Lung (tissue), 12 donors: ENCODE measurements around the gene LMO1. TPM values are rescaled to one million over a fixed set of nuclear protein-coding genes. Genes with fewer than 3 reads are reported as not detected.

Experiments
- ATAC-seq: fragments of 200-7000 bp; cut with Tn5 transposase; one replicate; pipeline ENCODE4 v1.9.1; 2020; ENCODE audit warnings: moderate number of reproducible peaks; ENCODE audit not compliant: insufficient read depth, low FRiP score
- DNase-seq, 3 donors: peaks; one replicate each; pipeline ENCODE4 v3.0.0-alpha.2; 2013 to 2017
- H3K27ac ChIP-seq, 2 donors: one replicate each; pipeline ENCODE4 v1.5.1; 2013; ENCODE audit warnings: mild to moderate bottlenecking in 2 of 2, moderate library complexity in 2 of 2, control low read depth in 1 of 2, inconsistent platforms in 1 of 2, low read depth in 1 of 2, low read length in 1 of 2
- H3K27me3 ChIP-seq, 3 donors: one replicate each; pipeline ENCODE4 v1.5.1; 2013; ENCODE audit warnings: low read length in 2 of 3; ENCODE audit not compliant: control insufficient read depth in 3 of 3, insufficient read depth in 3 of 3
- H3K36me3 ChIP-seq, 4 donors: one replicate each; pipeline ENCODE4 v1.5.1; 2013; ENCODE audit warnings: low read length in 4 of 4, mild to moderate bottlenecking in 1 of 4, moderate library complexity in 1 of 4; ENCODE audit not compliant: control insufficient read depth in 4 of 4, insufficient read depth in 4 of 4
- H3K4me1 ChIP-seq, 5 donors: one replicate each; pipeline ENCODE4 v1.5.1; 2013; ENCODE audit warnings: low read length in 5 of 5, mild to moderate bottlenecking in 2 of 5, moderate library complexity in 1 of 5; ENCODE audit not compliant: control insufficient read depth in 5 of 5, insufficient read depth in 5 of 5
- H3K4me3 ChIP-seq: one replicate; pipeline ENCODE4 v1.5.1; 2013; ENCODE audit warnings: mild to moderate bottlenecking, control low read depth, moderate library complexity
- H3K9ac ChIP-seq, 2 donors: one replicate each; pipeline ENCODE4 v1.5.1; 2013; ENCODE audit warnings: low read length in 2 of 2, control low read depth in 1 of 2; ENCODE audit not compliant: insufficient read depth in 1 of 2
- H3K9me3 ChIP-seq, 4 donors: one replicate each; pipeline ENCODE4 v1.5.1; 2013; ENCODE audit warnings: low read length in 3 of 4, mild to moderate bottlenecking in 1 of 4, moderate library complexity in 1 of 4; ENCODE audit not compliant: control insufficient read depth in 4 of 4, insufficient read depth in 3 of 4
- WGBS, 2 donors: extraction: QIAGEN DNeasy Blood & Tissue Kit; methylation state at CpG; one replicate each; pipeline ENCODE4 v1.1.7; 2013; 5-methylcytosine and 5-hydroxymethylcytosine counted together
- polyA plus RNA-seq, 2 donors: library from polyadenylated mRNA; stranded (reverse); fragments of 200-250 nt; gene quantifications; one replicate each; pipeline ENCODE4 v1.2.1, GENCODE V29; 2013
- total RNA-seq, 2 donors: library from RNA; depleted of rRNA in 1 of 2; stranded (reverse); fragments of >200 nt in 1 of 2; gene quantifications; one replicate each; pipeline ENCODE4 v1.2.1, GENCODE V29; 2014 to 2021
- TF ChIP-seq, protein P1 (sequence below): IDR thresholded peaks from 2 replicates; pipeline ENCODE4 v1.5.1; 2012; ENCODE audit warnings: mild to moderate bottlenecking; ENCODE audit errors: control extremely low read depth, extremely low read depth
- donor health status: control.
- donor health status: control.
- donor health status: Bipolar disorder and iron deficiency.
- donor health status: healthy.
- donor health status: DM: yes; HTN: yes; CAD: no.

LMO1 gene
- total and polyA plus RNA-seq, 4 donors: 0.26 to 0.34 TPM; not detected in 2

DNA sequence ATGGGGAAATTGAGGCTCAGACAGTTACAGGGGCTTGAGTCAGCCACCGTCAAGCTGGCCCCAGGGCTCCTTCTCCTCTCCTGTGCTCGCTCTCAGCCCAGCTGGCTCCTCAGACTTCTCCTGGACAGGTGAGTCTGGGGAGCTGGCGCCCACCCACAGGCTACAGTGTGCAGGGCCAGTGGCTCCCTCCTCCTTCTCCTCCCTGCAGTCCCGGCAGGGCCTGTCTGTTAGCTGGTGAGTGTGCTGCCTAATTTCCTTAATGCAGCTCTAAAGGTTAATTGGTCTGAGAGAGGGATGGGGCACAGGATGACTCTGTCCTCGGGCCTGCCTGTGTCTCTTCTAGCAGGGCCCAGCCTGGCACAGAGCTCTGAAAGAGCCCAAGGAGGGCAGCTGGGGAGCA is 31.7 kb downstream of the LMO1 start:
- Histone ChIP-seq H3K9me3 (no peaks in the 10 kb centered on the region), H3K27me3 (no peaks in the 10 kb centered on the region), H3K36me3 (no peaks in the 10 kb centered on the region), H3K27ac (no peak overlapping the region), H3K9ac (no peak overlapping the region), H3K4me1 (peaks cover 0 to 8% (median 2%) of the 10 kb centered on the region in 5 donors), H3K4me3 (no peak overlapping the region)
- DNase-seq (no peak), ATAC-seq (no peak)
- WGBS, 2 donors: 77 to 87% methylated on average over 5 of the region's 5 CpGs
- TF ChIP-seq, protein P1, sequence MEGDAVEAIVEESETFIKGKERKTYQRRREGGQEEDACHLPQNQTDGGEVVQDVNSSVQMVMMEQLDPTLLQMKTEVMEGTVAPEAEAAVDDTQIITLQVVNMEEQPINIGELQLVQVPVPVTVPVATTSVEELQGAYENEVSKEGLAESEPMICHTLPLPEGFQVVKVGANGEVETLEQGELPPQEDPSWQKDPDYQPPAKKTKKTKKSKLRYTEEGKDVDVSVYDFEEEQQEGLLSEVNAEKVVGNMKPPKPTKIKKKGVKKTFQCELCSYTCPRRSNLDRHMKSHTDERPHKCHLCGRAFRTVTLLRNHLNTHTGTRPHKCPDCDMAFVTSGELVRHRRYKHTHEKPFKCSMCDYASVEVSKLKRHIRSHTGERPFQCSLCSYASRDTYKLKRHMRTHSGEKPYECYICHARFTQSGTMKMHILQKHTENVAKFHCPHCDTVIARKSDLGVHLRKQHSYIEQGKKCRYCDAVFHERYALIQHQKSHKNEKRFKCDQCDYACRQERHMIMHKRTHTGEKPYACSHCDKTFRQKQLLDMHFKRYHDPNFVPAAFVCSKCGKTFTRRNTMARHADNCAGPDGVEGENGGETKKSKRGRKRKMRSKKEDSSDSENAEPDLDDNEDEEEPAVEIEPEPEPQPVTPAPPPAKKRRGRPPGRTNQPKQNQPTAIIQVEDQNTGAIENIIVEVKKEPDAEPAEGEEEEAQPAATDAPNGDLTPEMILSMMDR: no peak

DNA sequence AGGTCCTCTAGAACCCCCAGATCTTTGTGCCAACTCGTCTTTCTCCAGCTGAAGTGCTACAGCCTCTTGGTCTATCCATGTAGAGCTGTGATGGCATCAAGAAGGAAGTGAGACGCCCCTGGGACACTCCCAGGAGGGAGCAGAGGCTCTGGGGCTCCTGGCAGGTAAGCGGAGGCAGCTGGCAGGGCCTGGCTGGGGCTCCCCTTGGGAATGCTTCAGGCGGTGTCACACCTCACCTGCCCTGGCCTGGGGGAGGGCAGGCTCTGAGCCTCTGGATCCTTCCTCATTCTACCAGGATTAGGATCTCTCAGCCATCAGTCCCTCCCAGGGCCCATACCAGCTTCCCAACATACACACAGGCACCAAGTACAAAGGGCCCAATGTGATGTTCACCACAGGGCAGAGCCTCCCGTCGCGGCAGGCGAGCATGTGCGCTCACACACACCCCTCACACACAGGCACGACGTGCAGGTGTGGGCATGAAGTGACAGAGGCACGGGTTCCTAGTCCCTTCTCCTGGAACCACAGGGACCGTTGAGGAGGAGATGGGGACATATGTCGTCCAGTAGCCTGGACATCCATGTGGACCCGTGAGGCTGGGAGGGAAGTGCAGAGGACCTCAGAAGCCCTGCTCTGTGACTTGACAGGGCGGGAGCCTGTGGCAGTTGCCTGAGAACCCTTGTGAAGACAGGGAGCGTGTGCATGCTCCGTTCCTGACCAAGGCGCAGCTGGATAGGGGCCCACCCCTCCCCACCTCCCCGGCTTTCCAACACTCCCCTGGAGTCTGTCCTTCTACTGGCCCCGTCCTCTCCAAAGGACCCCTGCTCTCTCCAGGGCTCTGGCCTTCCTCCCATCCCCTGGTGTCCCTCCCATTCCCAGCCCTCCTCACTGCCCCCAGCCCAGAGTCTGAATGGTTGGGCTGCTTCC is 32.5 kb downstream of the LMO1 start:
- 89 to 93% methylated on average over 20 to 21 of the region's 21 CpGs for WGBS, 2 donors
- ATAC-seq (no peak), DNase-seq (no peak)
- Histone ChIP-seq H3K36me3 (no peaks in the 10 kb centered on the region), H3K4me1 (peaks cover 0 to 8% (median 2%) of the 10 kb centered on the region in 5 donors), H3K9me3 (no peaks in the 10 kb centered on the region), H3K4me3 (no peak overlapping the region), H3K27ac (no peak overlapping the region), H3K27me3 (no peaks in the 10 kb centered on the region), H3K9ac (no peak overlapping the region)
- TF ChIP-seq, protein P1: no peak

DNA sequence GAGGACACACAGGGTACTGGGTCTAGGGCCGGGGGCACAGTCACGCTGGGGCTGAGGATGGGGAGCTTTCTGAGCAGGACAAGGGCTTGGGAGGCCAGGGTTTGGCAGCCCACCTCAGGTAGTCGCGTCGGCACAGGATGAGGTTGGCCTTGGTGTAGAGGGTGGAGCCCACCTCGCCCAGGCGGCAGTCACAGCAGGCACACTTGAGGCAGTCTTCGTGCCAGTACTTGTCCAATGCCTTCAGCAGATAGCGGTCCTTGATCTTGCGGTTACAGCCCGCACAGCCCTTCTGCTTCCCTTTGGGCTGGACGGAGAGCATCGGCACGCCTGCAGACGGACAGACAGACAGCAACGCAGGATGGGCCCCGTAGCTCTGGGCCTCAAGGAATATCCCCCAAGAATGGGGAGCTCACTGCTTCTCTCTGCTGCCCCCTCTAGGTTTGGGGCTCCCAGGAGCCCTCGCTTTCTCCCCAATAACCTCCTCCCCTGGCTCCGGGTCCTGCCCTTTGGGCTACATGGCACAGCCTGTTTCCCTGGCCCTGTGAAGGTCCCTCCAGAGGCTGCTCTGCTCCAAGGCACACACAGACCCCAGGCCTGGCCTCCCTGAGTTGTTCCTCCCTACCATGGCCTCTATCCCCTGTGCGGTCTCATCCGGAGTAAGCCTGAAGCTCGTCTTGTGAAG is 33.4 kb downstream of the LMO1 start:
- 91 to 94% methylated on average over 22 of the region's 22 CpGs for WGBS, 2 donors
- TF ChIP-seq, protein P1: no peak
- DNase-seq: no peak

More for the DNA sequence above, 33.4 kb downstream of the LMO1 start:
- Histone ChIP-seq H3K27me3 (no peaks in the 10 kb centered on the region), H3K4me3 (no peak overlapping the region), H3K27ac (no peak overlapping the region), H3K36me3 (no peaks in the 10 kb centered on the region), H3K9me3 (no peaks in the 10 kb centered on the region), H3K9ac (no peak overlapping the region), H3K4me1 (peaks cover 0 to 8% (median 2%) of the 10 kb centered on the region in 5 donors)
- ATAC-seq: no peak
